Testis (tissue), 2 donors: ENCODE data around the gene ABCC4.

Experiments used
- POLR2A ChIP-seq: fragments of 450-650 bp; IDR thresholded peaks from one replicate; pipeline ENCODE4 v1.6.1; 2017; ENCODE audit warnings: antibody characterized with exemption, mild to moderate bottlenecking, moderate library complexity
- TF ChIP-seq, protein P1 (sequence below), 3 experiments: fragments of 450-650 bp in 2 of 3; fragments of 200-600 bp in 1 of 3; sonication (generic) in 1 of 3; IDR thresholded peaks; one replicate each; pipeline ENCODE4 v1.5.1; 2016 to 2019; ENCODE audit warnings: antibody characterized with exemption in 3 of 3, mild to moderate bottlenecking in 2 of 3, moderate library complexity in 1 of 3

DNA sequence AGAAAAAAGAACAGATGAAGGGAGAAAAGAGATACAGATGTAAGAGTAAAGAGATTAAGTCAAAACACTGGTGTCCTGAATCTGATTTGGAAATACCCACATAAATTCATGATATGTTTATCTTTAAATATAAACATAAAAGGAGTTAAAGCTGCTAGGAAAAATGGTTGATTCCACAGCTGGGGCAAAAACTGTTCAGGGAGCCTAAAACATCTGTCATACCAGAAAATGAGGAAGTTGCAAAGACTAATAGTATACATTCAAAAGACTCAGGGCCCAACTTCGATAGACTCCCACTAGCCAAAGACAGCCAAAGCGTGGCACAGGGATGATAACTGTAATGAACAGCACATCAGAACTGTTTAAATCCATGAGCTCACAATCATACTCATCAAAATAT lies 62.0 kb downstream of the ABCC4 start:
- no peak for TF ChIP-seq POLR2A
- TF ChIP-seq, protein P1, sequence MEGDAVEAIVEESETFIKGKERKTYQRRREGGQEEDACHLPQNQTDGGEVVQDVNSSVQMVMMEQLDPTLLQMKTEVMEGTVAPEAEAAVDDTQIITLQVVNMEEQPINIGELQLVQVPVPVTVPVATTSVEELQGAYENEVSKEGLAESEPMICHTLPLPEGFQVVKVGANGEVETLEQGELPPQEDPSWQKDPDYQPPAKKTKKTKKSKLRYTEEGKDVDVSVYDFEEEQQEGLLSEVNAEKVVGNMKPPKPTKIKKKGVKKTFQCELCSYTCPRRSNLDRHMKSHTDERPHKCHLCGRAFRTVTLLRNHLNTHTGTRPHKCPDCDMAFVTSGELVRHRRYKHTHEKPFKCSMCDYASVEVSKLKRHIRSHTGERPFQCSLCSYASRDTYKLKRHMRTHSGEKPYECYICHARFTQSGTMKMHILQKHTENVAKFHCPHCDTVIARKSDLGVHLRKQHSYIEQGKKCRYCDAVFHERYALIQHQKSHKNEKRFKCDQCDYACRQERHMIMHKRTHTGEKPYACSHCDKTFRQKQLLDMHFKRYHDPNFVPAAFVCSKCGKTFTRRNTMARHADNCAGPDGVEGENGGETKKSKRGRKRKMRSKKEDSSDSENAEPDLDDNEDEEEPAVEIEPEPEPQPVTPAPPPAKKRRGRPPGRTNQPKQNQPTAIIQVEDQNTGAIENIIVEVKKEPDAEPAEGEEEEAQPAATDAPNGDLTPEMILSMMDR (IDR thresholded peaks at IDR 0.05) = no peak
